ENCODE results near the gene SARS1. TPM values are rescaled to one million over a fixed set of nuclear protein-coding genes. Genes with fewer than 3 reads are reported as not detected.
A peak's percentile ranks its signal among the peaks of the same experiment; 100 is the strongest.
"Not testable (repeated sequence)": the region's sequence is repeated elsewhere in the genome, so short reads cannot be mapped to it uniquely, and the experiment has no call there.

The SARS1 gene
- total RNA-seq, 1 donor from 2014 or later, result 348 TPM

DNA sequence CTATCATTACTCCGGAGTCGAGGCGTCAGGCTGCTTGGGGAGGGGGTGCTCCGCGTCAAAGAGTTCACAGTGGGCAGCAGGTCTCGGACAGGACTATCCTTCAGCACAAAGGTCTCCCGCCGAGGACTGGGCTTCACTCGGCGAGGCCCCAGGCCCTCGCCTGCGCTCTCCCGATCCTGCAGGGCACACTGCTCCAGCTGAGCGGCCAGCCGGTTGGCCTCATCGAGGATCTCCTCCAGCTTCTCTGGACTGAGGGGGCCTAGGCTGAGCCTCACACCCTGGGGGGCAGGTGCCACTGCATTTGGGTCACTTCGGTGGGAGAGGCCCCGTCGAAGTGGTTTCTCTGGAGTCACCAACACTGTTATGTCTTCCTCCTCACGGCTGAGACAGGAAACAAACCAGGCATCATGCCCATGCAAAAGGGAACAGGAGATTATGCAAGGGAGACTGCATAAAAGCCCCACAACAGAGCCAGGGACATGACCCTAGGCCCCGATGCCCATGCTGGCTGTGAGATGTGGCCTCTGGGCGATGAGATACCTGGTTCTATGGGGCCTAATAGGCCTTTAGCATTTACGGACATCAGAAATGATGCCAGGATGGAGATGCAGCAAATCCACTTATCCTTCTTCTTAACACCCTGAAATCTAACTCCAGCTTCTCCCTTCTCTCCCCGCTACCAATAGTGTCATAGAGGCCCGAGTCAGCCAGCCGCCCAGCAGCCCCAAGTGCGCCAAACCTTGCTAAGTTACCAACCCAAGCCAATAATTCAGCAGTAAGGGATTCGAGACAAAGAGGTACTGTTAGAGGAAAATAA lies 68.2 kb downstream of the SARS1 start:
- Mint-ChIP-seq H3K4me3 (ENCODE audit: unreplicated experiment) (peak overlapping the region; percentile 90), H3K9me3 (ENCODE audit: low read depth) (no peaks in the 10 kb centered on the region), H3K27ac (ENCODE audit: unreplicated experiment) (peak overlapping the region; percentile 57), H3K36me3 (ENCODE audit: low read depth) (peaks cover 1% of the 10 kb centered on the region), H3K4me1 (ENCODE audit: low read depth) (peaks cover 37% of the 10 kb centered on the region), H3K27me3 (ENCODE audit: low read depth) (no peaks in the 10 kb centered on the region)
- TF ChIP-seq, protein P1, sequence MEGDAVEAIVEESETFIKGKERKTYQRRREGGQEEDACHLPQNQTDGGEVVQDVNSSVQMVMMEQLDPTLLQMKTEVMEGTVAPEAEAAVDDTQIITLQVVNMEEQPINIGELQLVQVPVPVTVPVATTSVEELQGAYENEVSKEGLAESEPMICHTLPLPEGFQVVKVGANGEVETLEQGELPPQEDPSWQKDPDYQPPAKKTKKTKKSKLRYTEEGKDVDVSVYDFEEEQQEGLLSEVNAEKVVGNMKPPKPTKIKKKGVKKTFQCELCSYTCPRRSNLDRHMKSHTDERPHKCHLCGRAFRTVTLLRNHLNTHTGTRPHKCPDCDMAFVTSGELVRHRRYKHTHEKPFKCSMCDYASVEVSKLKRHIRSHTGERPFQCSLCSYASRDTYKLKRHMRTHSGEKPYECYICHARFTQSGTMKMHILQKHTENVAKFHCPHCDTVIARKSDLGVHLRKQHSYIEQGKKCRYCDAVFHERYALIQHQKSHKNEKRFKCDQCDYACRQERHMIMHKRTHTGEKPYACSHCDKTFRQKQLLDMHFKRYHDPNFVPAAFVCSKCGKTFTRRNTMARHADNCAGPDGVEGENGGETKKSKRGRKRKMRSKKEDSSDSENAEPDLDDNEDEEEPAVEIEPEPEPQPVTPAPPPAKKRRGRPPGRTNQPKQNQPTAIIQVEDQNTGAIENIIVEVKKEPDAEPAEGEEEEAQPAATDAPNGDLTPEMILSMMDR (IDR thresholded peaks at IDR 0.05), result no peak
- DNase-seq (ENCODE audit: low spot score), result peak; percentile 82

DNA sequence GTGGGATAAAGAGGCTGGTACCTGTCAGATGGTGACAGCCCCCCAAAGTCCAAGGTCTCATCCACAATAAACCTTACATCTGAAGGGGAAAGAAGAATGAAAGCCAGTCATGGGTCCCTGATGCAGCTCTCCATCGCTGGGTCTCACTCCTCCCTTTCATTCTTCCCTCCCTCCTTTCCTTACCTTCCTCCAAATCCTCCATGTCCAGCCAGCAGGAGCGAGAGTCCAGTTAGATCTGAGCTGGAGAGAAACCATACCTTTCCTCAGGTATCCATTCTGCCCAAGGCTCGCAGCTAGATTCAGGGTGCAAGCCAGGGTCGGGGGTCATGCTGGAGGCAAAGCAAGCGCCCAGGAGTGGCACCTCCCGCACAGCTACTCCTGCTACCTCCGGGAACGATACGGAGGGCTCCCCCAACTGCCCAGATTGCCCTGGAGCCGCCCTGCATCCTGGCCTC lies 68.8 kb downstream of the SARS1 start:
- Mint-ChIP-seq H3K4me1 (ENCODE audit: low read depth) (peaks cover 32% of the 10 kb centered on the region), H3K27ac (ENCODE audit: unreplicated experiment) (peak overlapping the region; percentile 97), H3K36me3 (ENCODE audit: low read depth) (peaks cover 1% of the 10 kb centered on the region), H3K27me3 (ENCODE audit: low read depth) (no peaks in the 10 kb centered on the region), H3K9me3 (ENCODE audit: low read depth) (no peaks in the 10 kb centered on the region), H3K4me3 (ENCODE audit: unreplicated experiment) (peak overlapping the region; percentile 90)
- no peak for DNase-seq (ENCODE audit: low spot score)
- TF ChIP-seq, protein P1 (IDR thresholded peaks at IDR 0.05), result no peak

DNA sequence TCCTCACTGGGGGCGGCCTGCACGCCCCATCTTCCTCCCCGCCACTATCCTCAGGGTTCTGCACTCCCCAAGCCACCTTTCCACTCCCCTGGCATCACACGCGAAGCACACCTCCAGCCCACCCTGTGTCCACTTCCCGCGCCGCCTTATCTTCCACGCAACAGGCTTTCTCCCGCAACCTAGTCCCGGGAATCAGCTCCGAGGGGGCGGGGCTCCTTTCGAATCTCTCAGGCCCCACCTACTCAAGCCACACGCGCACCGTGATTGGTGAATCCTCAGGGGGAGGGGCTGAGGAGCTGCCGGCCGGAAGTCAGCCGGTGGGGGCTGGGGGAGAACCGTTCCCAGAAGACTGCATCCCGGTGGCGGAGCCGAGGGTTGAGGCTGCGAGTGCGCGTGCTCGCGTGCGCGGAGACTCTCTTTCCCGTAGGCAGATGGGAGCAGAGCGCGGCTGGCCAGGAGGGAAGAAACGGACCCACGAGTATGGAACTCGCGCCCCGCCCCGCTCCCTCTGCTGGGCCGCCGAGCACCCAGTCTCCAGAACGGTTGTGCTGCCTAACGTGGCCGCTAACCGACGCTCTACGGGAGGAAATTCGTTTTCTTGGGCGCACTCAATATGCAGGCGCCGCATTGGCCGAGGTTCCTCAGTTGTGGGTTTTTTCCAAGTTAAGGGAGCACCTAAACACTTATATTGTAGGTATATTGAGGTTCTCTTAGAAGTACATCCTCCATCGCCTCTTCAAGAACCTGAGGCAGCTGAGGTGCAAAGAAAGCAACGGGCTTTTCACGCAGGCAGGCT lies 69.4 kb downstream of the SARS1 start, which contains the start of gene PSRC1:
PSRC1 (minus strand) TSS at position 194 of the 796 bp plus-strand sequence.
- Mint-ChIP-seq H3K9me3 (ENCODE audit: low read depth) (no peaks in the 10 kb centered on the region), H3K4me1 (ENCODE audit: low read depth) (peaks cover 32% of the 10 kb centered on the region), H3K36me3 (ENCODE audit: low read depth) (peaks cover 1% of the 10 kb centered on the region), H3K4me3 (ENCODE audit: unreplicated experiment) (peak within 1 kb of the TSS; percentile 90), H3K27ac (ENCODE audit: unreplicated experiment) (peak within 1 kb of the TSS; percentile 97), H3K27me3 (ENCODE audit: low read depth) (no peaks in the 10 kb centered on the region)
- TF ChIP-seq, protein P1 (IDR thresholded peaks at IDR 0.05), result peak; percentile 79
- DNase-seq (ENCODE audit: low spot score), result peak; percentile 98

DNA sequence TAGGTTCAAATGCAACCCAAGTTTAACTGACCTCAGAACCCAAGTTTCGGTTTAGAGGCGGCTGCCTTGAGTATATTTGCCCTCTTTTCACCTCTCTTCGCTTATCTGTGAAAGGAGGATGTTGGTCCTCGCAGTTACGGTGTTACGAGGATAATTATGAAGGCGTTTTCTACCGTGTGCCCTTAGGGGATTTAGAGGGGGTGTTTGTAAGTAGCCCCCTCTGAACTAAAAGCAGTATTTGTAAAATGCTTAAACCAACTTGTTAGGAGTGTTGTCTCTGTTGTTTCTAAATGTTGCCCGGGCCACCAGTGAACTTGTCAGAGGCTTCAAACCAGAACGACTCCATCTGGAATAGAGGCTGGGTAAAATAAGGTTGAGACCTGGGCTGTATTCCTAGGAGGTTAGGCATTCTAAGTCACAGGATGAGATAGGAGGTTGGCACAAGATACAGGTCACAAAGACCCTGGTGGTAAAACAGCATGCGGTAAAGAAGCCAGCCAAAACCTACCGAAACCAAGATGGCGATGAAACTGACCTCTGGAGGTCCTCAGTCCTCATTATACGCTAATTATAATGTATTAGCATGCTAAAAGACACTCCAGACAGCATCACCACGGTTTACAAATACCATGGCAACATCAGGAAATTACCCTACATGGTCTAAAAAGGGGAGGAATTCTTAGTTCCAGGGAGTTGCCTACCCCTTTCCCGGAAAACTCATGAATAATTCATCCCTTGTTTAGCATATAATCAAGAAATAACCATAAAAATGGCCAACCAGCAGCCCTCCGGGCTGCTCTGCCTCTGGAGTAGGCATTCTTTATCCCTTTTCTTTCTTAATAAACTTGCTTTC lies 70.3 kb downstream of the SARS1 start:
- Mint-ChIP-seq H3K9me3 (ENCODE audit: low read depth) (no peaks in the 10 kb centered on the region), H3K27ac (ENCODE audit: unreplicated experiment) (peak overlapping the region; percentile 97), H3K27me3 (ENCODE audit: low read depth) (no peaks in the 10 kb centered on the region), H3K4me3 (ENCODE audit: unreplicated experiment) (peak overlapping the region; percentile 90), H3K4me1 (ENCODE audit: low read depth) (peaks cover 32% of the 10 kb centered on the region), H3K36me3 (ENCODE audit: low read depth) (peaks cover 1% of the 10 kb centered on the region)
- TF ChIP-seq, protein P1 (IDR thresholded peaks at IDR 0.05), result no peak
- DNase-seq (ENCODE audit: low spot score), result no peak

DNA sequence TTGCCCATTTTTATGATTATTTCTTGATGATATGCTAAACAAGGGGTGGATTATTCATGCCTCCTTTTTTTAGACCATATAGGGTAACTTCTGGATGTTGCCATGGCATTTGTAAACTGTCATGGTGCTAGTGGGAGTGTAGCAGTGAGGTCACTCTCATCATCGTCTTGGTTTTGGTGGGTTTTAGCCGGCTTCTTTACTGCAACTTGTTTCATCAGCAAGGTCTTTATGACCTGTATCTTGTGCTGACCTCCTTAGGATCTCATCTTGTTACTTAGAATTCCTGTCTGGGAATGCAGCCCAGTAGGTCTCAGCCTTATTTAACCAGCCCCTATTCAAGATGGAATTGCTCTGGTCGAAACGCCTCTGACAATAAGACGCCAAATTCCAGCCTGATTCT lies 73.0 kb downstream of the SARS1 start:
- H3K27ac Mint-ChIP-seq (ENCODE audit: unreplicated experiment); H3K4me3 Mint-ChIP-seq (ENCODE audit: unreplicated experiment); H3K36me3 Mint-ChIP-seq (ENCODE audit: low read depth); H3K9me3 Mint-ChIP-seq (ENCODE audit: low read depth); DNase-seq (ENCODE audit: low spot score); H3K27me3 Mint-ChIP-seq (ENCODE audit: low read depth): not testable (repeated sequence)
- peaks cover 19% of the 10 kb centered on the region for H3K4me1 Mint-ChIP-seq (ENCODE audit: low read depth)

Other genes with a start within 250 kb of the SARS1 start
- 27.0 to 31.8 TPM (median 30.6 TPM) in 3 replicates for gene WDR47, start 171.8 kb upstream of the SARS1 start, total RNA-seq
- 82.9 to 101 TPM (median 87.8 TPM) in 3 replicates for gene TAF13, start 137.9 kb upstream of the SARS1 start, total RNA-seq
- gene TMEM167B, start 123.2 kb upstream of the SARS1 start, total RNA-seq, result 37.2 to 40.3 TPM (median 38.4 TPM) in 3 replicates
- 0.46 to 1.2 TPM (median 0.97 TPM) in 3 replicates for gene ELAPOR1, start 99.8 kb upstream of the SARS1 start, total RNA-seq
- 8.6 to 10.3 TPM (median 9.9 TPM) in 3 replicates for gene CELSR2, start 35.6 kb downstream of the SARS1 start, total RNA-seq
- 4.3 to 6.6 TPM (median 6.5 TPM) in 3 replicates for gene PSRC1, start 69.2 kb downstream of the SARS1 start, total RNA-seq
- gene MYBPHL, start 93.1 kb downstream of the SARS1 start, total RNA-seq, result not detected in 3 replicates
- gene SORT1, start 184.0 kb downstream of the SARS1 start, total RNA-seq, result 84.1 to 107 TPM (median 107 TPM) in 3 replicates
- gene PSMA5, start 212.5 kb downstream of the SARS1 start, total RNA-seq, result 80.2 to 90.5 TPM (median 84.3 TPM) in 3 replicates

All from chondrocyte (in vitro differentiated cells).